GM12864 (cell line): ENCODE results near the gene ABLIM2.

Source experiments
- DNase-seq: peaks from one replicate; pipeline ENCODE4 v3.0.0-alpha.2; 2011; ENCODE audit warnings: low read depth
- H3K4me3 ChIP-seq: 2 replicates; pipeline ENCODE4 v1.5.1; 2011; ENCODE audit warnings: mild to moderate bottlenecking, low read depth, low read length, control low read depth
- TF ChIP-seq, protein P1 (sequence below): IDR thresholded peaks from 2 replicates; pipeline ENCODE4 v1.5.1; 2011; ENCODE audit warnings: low read depth, mild to moderate bottlenecking, moderate library complexity, low read length, control low read depth, inconsistent platforms; ENCODE audit errors: missing control alignments

The ABLIM2 gene

GRCh38 chr4:8158710-8159536 is at the start of gene ABLIM2:
TSS of gene ABLIM2 (minus strand) at chr4:8158813. CDS start at chr4:8158689, 124 bp downstream.
- peak within 1 kb of the TSS; percentile 62 for H3K4me3 ChIP-seq
- TF ChIP-seq, protein P1, sequence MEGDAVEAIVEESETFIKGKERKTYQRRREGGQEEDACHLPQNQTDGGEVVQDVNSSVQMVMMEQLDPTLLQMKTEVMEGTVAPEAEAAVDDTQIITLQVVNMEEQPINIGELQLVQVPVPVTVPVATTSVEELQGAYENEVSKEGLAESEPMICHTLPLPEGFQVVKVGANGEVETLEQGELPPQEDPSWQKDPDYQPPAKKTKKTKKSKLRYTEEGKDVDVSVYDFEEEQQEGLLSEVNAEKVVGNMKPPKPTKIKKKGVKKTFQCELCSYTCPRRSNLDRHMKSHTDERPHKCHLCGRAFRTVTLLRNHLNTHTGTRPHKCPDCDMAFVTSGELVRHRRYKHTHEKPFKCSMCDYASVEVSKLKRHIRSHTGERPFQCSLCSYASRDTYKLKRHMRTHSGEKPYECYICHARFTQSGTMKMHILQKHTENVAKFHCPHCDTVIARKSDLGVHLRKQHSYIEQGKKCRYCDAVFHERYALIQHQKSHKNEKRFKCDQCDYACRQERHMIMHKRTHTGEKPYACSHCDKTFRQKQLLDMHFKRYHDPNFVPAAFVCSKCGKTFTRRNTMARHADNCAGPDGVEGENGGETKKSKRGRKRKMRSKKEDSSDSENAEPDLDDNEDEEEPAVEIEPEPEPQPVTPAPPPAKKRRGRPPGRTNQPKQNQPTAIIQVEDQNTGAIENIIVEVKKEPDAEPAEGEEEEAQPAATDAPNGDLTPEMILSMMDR = no peak
- peak; percentile 94 for DNase-seq

DNA sequence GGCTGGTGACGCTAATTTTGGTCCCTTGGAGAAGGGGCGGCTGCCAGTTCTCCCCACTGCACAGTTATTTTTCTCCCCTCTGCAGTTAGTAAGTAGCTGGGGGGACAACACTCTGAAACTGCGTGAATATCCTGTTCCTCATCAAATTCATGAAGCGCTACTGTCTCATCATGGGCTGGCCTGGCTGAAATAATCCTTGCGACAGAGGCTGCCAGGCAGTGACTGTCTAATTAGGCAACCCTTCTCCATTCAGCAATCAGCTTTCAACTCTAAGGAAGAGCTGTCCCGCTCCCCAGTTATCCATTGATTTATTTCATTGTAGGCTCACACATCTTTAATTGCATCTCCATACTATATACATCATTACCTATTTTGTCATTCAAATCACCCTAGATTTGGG is 48.7 kb upstream of the ABLIM2 start:
- H3K4me3 ChIP-seq = no peak overlapping the region
- DNase-seq = no peak
- TF ChIP-seq, protein P1 = no peak

GRCh38 chr4:8205749-8206611 is 47.4 kb upstream of the ABLIM2 start:
- no peak for DNase-seq
- TF ChIP-seq, protein P1 = no peak
- H3K4me3 ChIP-seq = no peak overlapping the region

DNA sequence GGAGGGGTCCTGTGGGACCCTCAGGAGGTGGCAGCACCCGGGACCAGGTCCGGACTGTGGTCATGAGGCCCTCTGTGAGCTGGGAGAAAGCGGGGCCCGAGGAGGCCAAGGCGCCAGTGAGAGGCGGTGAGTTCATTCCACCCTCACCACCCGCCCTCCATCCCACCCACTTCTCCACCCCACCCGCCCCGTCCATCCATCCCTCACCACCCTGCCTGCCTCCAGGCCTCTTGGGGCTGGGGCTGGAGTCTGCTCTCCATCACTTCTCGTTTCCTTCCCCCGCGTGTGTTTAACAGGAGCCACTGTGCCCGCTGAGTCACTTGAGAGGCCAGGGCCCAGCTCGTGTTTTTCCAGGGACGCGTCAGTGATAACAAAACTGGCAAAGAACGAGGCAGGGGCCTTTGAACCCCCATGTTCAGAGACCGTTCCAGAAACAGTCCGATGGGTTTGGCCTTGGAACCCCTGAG is 46.7 kb upstream of the ABLIM2 start:
- TF ChIP-seq, protein P1 = no peak
- no peak overlapping the region for H3K4me3 ChIP-seq
- no peak for DNase-seq

DNA sequence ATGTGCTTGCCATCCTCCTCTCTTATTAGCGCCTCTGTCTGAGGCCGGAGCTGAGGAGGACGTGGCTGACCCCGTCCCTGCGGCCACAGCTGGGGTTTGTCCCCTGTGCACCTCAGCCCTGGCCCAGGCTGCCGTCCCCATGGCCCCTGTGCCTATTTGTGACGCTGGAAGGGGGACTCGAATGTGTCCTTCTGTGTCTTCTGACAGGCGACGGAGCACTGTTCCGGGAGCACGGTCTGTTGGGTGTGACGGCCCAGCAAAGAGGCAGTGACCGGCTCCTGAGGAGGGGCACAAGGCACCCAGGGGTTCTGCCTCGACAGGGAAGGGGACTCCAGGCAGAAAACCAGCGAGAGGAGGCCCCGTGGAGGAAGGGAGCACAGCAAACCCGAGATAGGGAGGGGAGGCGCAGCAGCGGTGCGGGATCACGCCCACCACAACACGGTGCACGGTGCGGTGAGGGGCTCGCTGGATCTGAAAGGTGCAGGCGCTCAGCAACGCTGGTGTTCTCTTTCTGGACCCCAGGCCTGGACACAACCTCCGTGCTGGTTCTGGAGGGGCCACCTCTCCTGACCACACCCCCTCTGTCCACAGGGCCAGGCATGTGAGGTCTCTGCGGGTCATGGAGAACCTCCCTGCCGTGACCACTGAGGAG is 46.1 kb upstream of the ABLIM2 start:
- TF ChIP-seq, protein P1 = no peak
- no peak for DNase-seq
- no peak overlapping the region for H3K4me3 ChIP-seq

DNA sequence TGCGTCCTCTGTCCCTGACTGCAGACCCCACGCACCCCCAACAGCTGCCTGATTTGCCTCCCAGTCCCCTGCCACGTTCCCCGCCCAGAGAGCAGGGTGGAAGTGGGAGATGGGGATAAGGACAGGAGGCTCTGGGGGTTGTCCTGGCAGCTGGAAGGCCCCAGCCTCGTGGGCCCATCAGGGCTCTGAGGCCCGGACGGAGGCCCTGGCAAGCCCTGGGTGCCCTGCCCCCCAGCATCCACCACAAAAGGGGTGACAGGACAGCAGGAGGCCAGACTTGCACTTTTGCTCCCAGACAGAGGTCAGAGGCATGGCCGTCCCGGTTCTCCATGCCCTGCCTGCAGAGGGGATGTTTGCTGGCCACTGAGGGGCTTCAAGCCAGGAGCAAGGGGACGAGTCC is 45.2 kb upstream of the ABLIM2 start:
- H3K4me3 ChIP-seq = no peak overlapping the region
- TF ChIP-seq, protein P1 = no peak
- DNase-seq = no peak
